HG03571 (cell line): ENCODE measurements around the gene LYL1.

Source experiments
- ATAC-seq: cut with Tn5 transposase; IDR thresholded peaks from one replicate; pipeline ENCODE4 v1.9.1; 2021; ENCODE audit not compliant: unreplicated experiment

Gene LYL1

GRCh38 chr19:13058951-13059660, 43.6 kb downstream of the LYL1 start:
- ATAC-seq: no peak

GRCh38 chr19:13057744-13058143, 44.9 kb downstream of the LYL1 start:
- ATAC-seq: no peak

GRCh38 chr19:13057147-13057572, 45.5 kb downstream of the LYL1 start:
- no peak for ATAC-seq

GRCh38 chr19:13056052-13056660, 46.5 kb downstream of the LYL1 start:
- no peak for ATAC-seq

- no peak for ATAC-seq
Observed at GRCh38 chr19:13055213-13056051, 47.2 kb downstream of the LYL1 start.

DNA sequence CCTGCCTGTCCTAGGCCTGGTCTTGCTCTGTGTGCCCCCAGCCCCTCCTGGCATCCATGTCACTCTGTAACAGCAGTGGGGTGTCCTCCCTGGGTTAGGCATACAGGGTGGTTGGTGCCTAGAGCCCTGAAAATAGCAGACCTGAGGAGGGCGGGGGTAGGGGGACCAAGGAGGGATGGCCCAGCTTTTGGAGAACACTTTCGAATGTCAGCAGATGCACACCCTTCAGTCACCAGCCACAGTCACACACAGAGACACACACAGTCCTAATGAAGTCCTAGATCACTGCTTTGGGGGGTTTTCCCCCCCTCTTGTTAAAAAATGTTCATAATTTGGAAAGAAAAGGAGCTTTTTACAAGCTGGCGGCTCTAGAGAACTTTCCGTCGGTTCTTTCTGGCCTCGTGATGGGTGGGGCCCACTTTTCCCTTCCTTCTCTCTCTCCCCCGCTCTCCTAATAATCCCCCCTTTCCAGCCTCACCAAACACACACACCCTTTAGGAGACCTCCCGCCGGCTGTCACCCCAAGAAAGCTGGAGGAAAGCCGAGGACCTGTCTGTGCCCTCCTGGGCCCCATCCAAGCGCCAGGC, 47.9 kb downstream of the LYL1 start:
- no peak for ATAC-seq

GRCh38 chr19:13053761-13054625, 48.7 kb downstream of the LYL1 start:
- no peak for ATAC-seq

DNA sequence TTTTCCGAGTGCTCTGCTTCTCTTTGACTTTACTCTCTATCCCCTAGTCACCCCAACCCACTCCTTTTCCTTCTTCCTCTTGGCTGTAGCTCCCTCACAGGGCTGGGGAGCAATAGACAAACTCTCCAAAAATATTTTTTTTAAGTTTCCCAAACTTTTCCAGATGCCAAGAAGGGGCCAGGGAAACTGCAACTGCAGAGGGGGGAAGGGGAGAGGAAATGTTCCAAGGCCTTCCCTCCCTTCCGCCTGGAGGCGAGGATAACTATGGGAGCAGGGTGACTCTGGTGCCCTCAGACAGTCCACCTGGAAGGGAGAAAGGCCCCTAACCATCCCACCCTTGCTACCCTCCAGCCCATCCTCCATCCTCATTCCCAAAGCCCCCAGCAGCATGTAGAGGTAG, 49.4 kb downstream of the LYL1 start:
- ATAC-seq: no peak

DNA sequence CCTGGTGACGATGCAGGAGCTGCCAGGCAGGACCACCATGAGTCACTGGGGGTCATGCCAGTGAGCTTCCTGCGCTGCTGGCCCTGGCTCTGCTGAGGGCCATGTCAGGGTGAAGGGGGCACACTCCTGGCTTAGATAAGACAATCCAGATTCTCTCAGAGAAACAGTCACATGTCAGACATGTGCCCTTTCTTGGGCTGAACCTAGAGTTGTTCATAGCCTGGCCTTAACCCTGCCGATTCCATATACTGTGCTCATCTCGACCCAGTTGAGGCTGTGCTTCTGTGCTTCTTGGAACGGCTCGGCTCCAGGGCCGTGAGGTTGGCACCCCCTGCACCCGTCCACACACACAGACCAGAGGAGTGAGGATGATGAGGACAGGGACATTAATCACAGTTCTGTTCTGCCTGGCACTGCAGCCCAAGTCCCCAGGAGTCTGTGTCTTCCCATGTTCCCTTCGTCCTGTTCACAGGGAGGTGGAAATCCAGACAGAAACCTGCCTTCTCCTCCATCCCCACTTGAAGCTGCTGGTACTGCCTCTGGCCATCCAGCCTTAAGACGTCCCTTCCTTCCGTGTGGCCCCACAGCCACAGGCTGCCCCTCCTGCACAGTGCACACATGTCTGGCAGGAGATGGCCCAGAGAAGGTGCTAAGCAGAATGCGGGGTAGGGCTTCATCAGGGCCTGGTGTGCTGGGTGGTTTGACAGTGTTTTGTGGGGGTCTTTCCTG, 50.0 kb downstream of the LYL1 start:
- ATAC-seq: no peak

- ATAC-seq: no peak
Observed at GRCh38 chr19:13051557-13052165, 51.0 kb downstream of the LYL1 start.

GRCh38 chr19:13050274-13050673, 52.4 kb downstream of the LYL1 start:
- no peak for ATAC-seq
